A204.1 (cell line): ENCODE measurements around the gene TULP1.
"Not testable (repeated sequence)": the region's sequence is repeated elsewhere in the genome, so short reads cannot be mapped to it uniquely, and the experiment has no call there.

Source experiments
- FAIRE-seq: peaks from 2 replicates; lab custom pipeline; 2012; peaks lifted over from hg19 to GRCh38; lab: Jason Lieb, UNC

TULP1 gene

DNA sequence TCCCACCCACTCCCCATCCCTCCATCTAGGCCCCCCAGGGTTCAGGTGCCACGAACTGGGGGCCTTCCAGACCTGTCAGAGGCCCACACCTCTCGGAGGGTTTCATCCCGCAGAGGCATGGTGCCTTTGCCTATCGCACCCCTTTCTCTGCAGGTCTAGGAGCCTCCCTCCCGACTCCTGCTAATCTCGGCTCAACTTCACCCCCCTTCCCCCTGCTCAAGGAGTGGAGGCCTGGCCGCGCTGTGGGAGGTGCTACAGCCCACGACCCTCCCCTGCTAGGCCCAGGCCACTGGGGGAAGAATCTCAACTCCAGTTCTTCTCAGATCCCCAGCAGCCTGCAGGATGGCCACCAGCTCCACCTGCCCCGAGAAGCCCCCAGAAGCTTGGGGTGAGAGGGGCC is at the start of gene TULP1:
Gene TULP1 (minus strand): TSS at position 157 of the 400 bp plus-strand sequence. CDS start 38 bp downstream, at position 119.
- no peak for FAIRE-seq

DNA sequence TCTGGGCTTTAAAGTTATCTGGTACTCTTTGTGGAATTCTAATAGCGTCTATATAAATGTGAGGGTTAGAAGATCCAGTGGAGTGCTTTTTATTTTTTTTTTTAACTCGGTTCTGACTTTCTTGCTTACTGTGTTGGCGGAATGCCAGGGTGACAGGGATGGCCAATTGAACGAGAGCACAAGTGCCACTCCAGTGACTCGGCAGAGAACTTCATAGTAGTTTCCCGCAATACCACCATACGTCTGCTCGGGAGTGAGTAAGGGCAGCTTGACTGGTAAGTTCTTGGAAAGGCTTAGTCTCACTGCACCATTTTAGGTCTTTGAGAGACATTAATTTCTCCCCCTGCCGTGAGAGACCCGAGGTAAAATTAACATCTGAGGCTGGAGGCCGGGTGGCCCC is 49.4 kb upstream of the TULP1 start:
- FAIRE-seq, result no peak

DNA sequence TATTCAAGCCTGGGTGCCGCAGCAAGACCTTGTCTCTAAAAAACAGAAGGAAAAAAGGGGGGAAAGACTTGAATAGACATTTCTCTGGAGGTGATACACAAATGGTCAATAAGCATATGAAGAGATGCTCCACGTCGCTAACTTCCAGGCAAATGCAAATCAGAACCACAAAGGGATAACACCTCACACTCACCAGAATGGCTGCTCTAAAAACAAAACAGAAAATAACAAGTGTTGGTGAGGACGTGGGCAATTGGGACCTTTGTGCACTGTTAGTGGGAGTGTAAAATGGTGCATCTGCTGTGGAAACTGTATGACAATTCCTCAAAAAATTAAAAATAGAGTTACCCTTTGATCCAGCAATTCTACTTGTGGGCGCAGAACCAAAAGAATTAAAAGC is 48.4 kb upstream of the TULP1 start:
- FAIRE-seq, result no peak

DNA sequence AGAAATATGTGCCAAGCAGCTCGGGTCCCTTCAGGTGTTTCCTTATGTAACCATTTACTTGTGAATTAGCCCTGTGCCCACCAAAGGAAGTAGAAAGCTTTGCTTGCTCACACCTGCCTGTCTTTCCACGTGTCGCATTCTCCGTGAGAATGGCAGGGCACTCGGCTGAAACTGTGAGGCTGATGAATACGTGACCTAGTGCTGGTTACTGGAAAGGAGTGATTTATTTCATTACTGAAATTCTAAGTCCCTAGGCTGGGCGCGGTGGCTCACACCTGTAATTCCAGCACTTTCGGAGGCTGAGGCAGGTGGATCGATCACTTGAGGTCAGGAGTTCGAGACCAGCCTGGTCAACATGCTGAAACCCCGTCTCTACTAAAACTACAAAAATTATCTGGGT is 45.9 kb upstream of the TULP1 start:
- FAIRE-seq, result no peak

DNA sequence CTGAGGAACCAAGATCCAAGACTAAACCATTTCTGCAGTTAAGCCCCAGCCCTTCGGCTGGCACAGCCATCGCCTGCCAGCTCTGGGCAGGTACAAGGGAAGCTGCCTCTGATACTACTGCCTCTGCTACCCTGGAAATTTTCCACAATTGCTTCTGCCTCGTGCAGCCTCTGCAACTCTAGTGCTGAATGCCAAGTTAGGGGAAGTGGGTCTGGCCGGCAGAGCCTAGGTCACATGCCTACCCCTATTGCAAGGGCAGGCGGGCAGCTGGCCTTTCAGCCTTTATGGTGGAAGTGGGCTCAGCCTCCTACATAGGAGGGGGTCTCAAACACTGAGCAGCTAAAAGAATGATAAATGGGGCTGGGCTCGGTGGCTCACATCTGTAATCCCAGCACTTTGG is 44.5 kb upstream of the TULP1 start:
- FAIRE-seq, result no peak

DNA sequence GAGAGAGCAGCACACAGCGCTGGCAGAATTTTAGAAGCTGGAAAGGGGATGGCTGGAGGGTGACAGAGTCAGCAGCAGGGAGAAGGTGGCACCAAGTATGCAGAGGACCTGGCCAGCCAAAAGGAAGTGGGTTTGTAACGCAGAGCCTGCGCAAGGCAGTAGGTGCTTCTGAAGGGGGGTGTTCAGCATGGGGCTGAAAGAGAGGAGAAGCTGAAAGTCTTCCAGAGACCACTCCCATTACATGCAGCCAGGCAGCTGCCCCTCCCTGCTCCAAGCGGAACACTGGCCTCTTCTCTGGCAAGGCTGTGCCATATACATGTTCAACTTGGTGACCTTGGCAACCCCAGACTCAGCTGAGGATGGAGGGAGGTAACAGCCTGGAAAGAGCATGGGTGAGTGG is 42.1 kb upstream of the TULP1 start:
- FAIRE-seq, result no peak

DNA sequence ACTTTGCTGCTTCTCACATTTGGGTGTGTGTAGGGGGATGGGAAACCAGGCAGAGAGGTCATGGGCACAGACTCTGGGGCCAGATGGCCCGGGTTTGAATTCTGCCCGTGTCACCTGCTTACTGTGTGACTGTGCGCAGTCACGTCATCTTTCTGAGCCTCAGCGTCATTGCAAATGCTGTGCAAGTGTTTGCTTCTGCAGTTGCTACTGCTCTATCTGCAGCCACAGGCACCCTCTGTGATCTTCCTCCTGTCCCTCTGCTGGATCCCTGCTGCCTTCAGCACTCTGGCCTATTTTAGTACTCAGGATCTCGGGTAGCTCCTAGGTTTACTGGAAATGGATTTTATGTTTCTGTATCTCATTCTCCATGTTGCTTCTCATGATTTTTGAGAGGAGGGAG is 40.6 kb upstream of the TULP1 start:
- no peak for FAIRE-seq

DNA sequence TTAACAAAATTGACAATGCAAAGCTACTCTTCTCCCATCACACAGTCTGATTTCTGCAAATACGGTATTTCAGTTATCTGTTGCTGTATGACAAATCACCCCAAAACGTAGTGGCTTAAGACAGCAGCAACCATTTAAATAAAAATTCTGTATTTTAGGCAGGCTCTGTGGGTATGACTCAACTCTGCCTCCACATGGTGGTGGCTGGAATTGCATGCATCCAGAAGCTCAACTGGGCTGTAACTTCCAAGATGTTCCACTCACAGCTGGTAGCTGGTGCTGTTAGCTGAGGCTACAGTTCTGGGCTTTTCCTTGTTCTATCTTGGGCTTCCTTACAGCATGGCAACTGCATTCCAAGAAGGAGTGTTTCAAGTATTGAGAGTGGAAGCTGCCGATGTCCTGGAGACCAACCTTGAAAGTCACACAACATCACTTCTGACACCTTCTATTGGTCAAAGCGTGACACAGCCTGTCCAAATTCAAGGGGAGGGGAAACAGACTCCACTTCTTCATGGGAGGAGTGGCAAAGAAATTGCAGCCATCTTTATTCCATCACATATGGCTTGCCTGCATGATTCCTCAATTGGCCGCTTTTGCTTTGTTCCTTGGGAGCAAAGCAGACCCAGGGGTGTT is 39.7 kb upstream of the TULP1 start:
- no peak for FAIRE-seq

DNA sequence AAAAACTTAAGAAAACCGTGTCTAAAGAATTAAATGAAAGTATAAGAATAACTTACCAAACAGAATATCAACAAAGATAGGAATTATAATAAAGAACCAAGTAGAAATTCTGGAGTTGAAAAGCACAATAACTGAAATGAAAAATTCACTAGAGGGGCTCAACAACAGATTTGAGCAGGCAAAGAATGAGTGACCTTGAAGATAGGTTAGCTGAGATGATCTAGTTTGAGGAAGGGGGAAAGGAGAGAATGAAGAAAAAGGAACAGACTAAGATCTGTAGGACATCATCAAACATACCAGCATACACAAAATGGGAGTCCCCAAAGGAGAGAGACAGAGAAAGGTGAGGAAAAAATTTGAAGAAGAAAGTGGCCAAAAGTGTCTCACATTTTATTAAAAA is 37.7 kb upstream of the TULP1 start:
- no peak for FAIRE-seq

DNA sequence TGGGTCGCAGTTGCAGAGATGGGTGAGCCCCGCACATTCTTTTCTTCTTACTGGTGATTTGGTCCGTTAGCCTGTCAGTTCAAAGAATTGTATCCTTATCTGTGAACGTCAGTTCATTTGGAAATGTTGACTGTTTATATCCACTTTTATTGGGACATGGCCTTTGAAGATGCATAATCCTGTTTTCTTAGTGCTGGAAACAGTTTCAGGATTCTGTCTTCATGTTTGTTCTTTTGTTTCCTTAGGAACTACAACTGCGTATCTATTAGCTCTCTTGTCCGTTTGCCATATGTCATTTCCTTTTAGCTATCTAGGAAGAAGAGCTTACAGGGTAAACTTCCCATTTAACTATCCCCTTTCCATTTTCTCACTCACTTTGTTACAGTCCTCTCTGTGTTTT is 35.0 kb upstream of the TULP1 start:
- no peak for FAIRE-seq

DNA sequence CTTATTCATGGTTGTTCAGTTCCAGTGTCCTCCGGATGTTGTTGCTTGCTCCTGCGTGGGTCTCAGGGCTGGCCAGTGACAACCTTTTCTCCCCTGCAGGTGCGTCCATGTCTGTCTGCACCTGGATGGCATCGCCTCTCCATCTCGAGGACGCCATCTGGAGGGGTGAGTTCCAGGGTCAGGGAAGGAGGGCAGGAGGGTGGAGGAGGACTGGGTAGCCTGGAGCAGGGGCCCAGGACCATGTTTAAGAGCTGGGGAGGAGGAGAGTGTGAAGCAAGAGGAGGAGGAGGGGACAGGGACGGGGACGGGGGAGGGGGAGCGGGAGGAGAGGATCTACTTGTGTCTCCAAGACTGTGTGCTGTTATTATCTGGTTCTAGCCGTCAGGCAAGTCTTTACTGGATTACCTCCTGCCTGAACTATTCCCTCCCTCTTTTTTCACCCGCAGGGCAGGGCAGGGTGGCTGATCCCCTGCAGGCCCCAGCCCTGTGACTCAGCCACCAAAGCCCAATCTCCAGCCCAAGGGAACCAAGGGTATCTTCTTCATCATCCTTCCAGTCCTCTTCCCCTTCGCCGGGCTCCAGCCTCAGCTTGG is 32.2 kb upstream of the TULP1 start:
- no peak for FAIRE-seq

DNA sequence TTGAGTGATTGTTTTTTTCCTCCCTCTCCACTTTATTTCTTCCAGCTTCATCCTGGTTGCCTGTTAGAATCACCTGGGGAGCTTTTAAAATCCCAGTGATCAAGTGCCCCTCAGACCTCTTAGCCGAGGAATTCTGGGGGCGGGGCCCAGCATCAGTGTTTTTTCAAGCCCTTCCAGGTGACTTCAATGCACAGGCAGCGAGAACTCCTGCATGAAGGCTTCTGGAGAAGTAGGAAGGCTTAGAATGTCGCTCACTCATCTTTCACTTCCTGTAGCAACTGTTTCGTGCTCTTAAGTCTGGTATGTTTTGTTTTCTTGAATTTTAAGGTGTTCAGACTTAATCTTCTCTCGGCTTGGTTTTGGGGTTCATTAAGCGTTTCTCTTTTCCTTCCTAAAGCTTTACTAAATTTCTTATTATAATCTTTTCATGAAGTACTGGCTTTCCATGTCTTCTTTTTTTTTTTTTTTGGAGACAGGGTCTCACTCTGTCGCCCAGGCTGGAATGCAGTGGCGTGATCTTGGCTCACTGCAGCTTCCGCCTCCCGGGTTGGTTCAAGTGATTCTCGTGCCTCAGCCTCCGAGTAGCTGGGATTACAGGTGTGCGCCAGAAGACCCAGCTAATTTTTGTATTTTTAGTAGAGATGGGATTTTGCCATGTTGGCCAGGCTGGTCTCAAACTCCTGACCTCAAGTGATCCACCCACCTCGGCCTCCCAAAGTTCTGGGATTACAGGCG is 30.9 kb upstream of the TULP1 start:
- FAIRE-seq, result no peak

DNA sequence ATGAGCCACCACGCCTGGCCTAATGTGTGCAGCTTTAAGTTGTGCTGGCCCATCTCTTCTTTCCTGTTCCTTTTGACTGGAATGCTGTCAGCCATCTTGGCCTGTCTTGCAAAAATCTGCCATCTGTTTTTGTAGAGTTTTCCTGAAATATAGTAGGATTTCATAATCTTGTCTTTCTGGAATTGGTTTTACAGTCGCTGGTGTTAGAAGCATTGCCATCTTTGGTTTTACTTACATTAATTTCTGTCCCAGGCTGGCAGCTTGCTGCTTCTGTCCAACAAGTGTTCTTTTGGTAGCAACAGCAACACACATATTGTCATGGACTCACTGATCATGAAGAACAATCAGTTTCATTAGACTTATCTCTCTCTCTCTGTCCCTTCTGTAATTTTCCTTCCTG is 29.1 kb upstream of the TULP1 start:
- FAIRE-seq, result no peak

DNA sequence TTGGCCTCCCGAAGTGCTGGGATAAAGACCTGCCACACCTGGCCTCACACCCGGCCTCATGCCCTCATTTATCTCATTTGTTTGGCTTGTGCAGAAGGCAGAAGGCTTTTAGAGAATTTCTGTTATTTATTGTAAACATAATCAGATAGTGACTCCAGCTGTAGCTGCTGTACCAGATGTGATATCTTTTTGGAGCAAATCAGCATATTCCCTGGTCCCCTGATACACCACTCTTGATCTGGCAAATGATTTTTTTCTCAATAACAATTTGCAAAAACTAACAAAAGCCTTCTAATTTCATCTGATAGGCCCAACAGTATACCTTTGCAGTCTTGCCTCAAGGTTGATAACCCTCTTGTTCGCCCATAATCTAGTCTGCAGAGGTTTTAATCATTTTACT is 26.5 kb upstream of the TULP1 start:
- no peak for FAIRE-seq

DNA sequence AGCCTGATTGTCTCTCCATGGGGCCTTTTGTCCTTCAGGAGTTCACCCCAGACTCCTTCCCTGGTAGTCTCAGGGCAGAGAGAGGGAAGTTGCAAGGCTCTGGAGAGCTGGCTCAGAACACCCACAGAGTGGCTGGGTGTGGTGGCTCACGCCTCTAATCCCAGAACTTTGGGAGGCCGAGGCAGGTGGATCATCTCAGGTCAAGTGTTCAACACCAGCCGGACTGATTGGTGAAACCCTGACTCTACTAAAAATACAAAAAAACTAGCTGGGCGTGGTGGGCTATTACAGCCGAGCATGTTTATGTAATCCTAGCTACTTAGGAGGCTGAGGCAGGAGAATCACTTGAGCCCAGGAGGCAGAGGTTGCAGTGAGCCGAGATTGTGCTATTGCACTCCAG is 23.2 kb upstream of the TULP1 start:
- FAIRE-seq, result not testable (repeated sequence)

DNA sequence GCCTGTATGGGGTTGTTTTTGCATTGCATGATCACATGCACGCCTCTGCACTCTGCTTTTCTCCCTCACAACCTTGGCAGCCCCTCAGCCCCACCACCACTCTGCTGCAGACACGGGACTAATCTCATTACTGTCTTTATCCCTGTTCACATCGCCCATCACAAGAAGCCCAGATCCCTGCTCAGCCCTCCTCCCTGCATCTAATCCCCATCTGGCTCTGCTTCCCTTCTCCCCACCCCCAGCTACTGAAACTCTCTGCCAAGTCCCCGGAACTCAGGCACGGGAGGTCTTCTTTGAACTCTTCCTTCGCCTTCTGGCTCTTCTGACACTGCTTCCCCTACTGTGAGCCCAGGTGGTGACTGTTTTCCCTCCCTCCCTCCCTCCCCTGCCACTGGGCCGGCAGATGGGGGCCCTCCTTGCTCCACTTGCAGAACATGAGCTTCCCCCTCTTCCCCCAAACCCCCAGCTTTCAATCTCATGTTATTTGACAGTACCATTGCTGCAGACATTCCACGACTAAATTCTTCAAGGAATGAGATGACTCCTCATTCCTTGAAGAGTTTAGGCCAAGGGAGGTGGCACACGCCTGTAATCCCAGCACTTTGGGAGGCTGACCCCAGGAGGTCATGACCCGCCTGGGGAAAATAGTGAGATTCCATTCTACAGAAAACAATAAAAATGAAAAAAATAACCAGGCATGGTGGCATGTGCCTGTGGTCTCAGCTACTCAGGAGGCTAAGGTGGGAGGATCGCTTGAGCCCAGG is 21.9 kb upstream of the TULP1 start:
- FAIRE-seq, result no peak

DNA sequence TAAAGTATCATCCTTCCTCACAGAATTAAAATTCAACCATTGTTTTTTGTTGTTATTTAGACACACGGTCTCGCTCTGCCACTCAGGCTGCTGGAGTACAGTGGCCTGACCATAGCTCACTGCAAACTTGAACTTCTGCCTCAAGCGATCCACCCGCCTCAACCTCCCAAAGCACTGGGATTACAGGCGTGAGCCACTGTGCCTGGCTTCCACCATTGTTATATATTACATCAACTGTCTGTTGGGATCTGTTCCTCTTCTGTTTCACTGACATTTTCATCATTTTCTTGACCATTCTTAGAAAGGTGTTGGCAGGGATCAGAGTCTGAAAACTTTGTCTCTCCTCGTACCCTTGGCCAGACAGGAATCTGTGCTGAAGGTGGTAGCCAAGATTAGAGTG is 21.3 kb upstream of the TULP1 start:
- no peak for FAIRE-seq

DNA sequence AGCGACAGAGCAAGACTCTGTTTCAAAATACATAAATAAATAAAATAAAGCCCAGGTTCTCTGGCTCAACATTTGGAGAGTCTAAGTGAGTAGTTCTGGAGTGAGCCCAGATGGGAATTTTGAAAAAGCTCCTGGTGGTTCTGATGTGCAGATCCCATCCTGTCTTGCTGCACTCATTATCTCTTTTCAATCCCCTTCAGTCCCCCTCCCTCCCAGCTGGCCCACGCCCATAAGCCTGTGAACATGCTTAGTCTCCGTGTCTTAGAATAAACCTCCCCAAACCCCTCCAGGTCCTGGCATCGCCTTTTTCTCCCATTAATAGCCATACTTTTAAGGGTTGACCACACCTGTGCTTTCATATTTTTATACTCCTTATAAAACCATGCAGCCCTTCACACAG is 19.4 kb upstream of the TULP1 start:
- FAIRE-seq, result no peak

DNA sequence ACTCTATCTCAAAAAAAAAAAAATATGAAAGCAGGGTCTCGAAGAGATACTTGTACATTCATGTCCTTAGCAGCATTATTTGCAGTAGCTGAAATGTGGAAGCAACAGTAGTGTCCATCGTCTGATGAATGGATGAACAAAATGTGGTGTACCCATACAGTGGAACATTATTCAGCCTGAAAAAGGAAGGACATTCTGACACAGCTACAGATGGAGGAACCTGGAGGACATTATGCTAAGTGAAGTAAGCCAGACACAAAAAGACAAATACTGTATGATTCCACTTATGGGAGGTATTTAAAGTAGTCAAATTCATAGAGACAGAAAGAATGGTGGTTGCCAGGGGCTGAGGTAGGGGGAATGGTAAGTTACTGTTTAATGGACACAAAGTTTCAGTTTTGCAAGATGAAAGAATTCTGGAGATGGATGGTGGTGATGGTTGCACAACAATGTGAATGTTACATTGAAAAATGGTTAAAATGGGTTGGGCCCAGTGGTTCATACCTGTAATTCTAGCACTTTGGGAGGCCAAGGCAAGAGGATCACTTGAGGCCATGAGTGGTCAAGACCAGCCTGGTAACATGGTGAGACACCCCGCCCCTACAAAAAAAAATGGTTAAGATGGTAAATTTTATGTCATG is 11.8 kb upstream of the TULP1 start:
- no peak for FAIRE-seq

DNA sequence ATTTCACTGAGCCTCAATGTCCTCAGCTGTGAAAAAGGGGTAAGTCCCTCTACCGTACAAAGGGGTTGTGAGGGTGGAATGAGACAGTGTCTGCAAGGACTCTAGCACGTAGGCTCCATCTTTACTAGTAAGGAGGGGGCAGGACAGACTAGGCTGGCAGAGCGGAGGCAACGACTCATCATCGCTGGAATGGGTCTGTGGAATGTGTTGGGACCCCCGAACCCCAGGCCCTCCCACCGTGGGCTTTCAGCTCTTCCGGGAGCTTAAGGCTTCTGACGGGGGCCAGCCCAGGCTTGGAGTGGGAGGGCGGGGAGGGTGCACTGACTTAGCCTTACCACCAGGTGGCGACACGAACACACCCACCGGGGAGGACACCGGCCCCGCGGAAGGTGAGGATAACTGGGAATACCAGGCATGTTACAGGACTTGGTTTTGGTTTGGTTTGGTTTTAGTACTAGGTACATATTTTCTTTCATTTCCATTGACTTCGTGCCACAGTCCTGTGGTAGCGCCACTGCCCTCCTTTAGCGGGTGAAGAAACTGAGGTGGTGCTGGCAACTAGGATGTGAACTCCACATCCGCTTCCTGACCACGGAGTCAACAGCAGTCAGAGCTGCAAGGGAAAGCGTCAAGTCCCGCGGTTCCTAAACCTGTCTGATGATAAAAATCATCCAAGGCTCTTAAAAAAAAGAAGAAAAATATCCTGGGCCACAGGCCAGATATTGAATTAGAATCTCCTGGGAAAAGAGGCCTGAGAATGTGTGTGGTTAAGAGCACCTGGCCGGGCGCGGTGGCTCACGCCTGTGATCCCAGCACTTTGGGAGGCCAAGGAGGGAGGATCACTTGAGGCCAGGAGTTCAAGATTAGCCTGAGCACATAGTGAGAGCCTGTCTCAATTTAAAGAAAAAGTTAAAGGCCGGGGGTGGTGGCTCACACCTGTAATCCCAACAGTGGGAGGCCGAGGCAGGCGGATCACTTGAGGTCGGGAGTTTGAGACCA is 10.3 kb upstream of the TULP1 start:
- FAIRE-seq, result no peak

DNA sequence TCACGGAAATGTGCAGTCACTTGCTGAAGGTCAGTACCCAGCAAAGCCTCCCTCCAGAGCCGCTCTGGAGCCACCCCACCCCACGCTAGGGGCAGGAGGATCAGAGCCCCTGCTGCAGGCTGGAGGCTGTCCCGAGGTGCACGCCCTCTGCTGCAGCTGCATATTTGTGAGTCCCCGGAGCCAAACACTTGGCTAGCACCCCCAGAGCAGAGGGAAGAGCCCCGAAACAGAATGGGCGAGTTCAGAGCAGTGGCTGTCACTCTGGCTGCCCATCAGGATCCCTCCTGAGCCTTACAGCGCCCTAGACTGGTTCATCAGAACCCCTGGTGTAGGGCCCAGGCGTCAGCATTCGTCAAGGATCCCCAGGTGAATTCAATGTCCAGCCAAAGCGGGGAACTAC is 9.5 kb upstream of the TULP1 start:
- FAIRE-seq, result no peak
